Liver (tissue), 9 donors: ENCODE measurements around the gene PEX12. TPM values are rescaled to one million over a fixed set of nuclear protein-coding genes. Genes with fewer than 3 reads are reported as not detected.

Experiments used
- DNase-seq: peaks from one replicate; pipeline ENCODE4 v3.0.0-alpha.2; 2017; ENCODE audit warnings: low spot score
- H3K27ac ChIP-seq, 2 donors: one replicate each; pipeline ENCODE4 v1.7.0; 2013; ENCODE audit warnings: inconsistent platforms in 2 of 2, low read length in 2 of 2, control low read depth in 1 of 2, low read depth in 1 of 2, mild to moderate bottlenecking in 1 of 2
- H3K27me3 ChIP-seq, 4 donors: one replicate each; pipeline versions ENCODE4 v1.6.1 to v1.7.0; 2013; ENCODE audit warnings: low read length in 3 of 4, inconsistent platforms in 1 of 4, mild to moderate bottlenecking in 1 of 4, moderate library complexity in 1 of 4; ENCODE audit not compliant: control insufficient read depth in 4 of 4, insufficient read depth in 4 of 4
- H3K36me3 ChIP-seq, 4 donors: one replicate each; pipeline versions ENCODE4 v1.6.1 to v1.7.0; 2013; ENCODE audit warnings: low read length in 3 of 4, mild to moderate bottlenecking in 3 of 4, low read depth in 1 of 4, moderate library complexity in 1 of 4; ENCODE audit not compliant: control insufficient read depth in 4 of 4, insufficient read depth in 3 of 4
- H3K4me1 ChIP-seq, 4 donors: one replicate each; pipeline versions ENCODE4 v1.6.1 to v1.7.0; 2013; ENCODE audit warnings: low read length in 3 of 4, mild to moderate bottlenecking in 3 of 4, moderate library complexity in 1 of 4; ENCODE audit not compliant: control insufficient read depth in 4 of 4, insufficient read depth in 4 of 4
- H3K4me3 ChIP-seq, 3 donors: one replicate each; pipeline versions ENCODE4 v1.6.1 to v1.7.0; 2013; ENCODE audit warnings: low read length in 3 of 3, control low read depth in 1 of 3, low read depth in 1 of 3, mild to moderate bottlenecking in 1 of 3
- H3K9ac ChIP-seq, 2 donors: one replicate each; pipeline ENCODE4 v1.7.0; 2013; ENCODE audit warnings: low read length in 2 of 2, mild to moderate bottlenecking in 2 of 2, moderate library complexity in 2 of 2, control low read depth in 1 of 2, low read depth in 1 of 2
- H3K9me3 ChIP-seq, 4 donors: one replicate each; pipeline versions ENCODE4 v1.6.1 to v1.7.0; 2013; ENCODE audit warnings: low read length in 3 of 4; ENCODE audit not compliant: control insufficient read depth in 4 of 4
- EGR1 ChIP-seq, 2 donors: IDR thresholded peaks; 2 replicates each; pipeline ENCODE4 v1.6.1; 2016 to 2018; ENCODE audit warnings: antibody characterized with exemption in 2 of 2, low read depth in 2 of 2
- FOXA1 ChIP-seq: IDR thresholded peaks from 2 replicates; pipeline ENCODE4 v1.6.1; 2016; ENCODE audit warnings: antibody characterized with exemption
- FOXA2 ChIP-seq: IDR thresholded peaks from 2 replicates; pipeline ENCODE4 v1.6.1; 2016; ENCODE audit warnings: antibody characterized with exemption
- GABPA ChIP-seq, 2 donors: IDR thresholded peaks in 1 of 2; conservative IDR thresholded peaks in 1 of 2; 2 replicates each; pipeline ENCODE4 v1.6.1; 2016; ENCODE audit warnings: antibody characterized with exemption in 2 of 2, mild to moderate bottlenecking in 1 of 2, moderate library complexity in 1 of 2
- HNF4G ChIP-seq: IDR thresholded peaks from 2 replicates; pipeline ENCODE4 v1.6.1; 2016; ENCODE audit warnings: antibody characterized with exemption
- JUND ChIP-seq, 2 donors: IDR thresholded peaks; 2 replicates each; pipeline ENCODE4 v1.6.1; 2016; ENCODE audit warnings: antibody characterized with exemption in 2 of 2
- NR2F2 ChIP-seq: IDR thresholded peaks from 2 replicates; pipeline ENCODE4 v1.6.1; 2016; ENCODE audit warnings: antibody characterized with exemption
- RAD21 ChIP-seq, 2 donors: IDR thresholded peaks; 2 replicates each; pipeline ENCODE4 v1.6.1; 2016; ENCODE audit warnings: antibody characterized with exemption in 2 of 2, mild to moderate bottlenecking in 2 of 2
- SP1 ChIP-seq: IDR thresholded peaks from 2 replicates; pipeline ENCODE4 v1.6.1; 2018; ENCODE audit warnings: antibody characterized with exemption, mild to moderate bottlenecking
- TAF1 ChIP-seq: conservative IDR thresholded peaks from 2 replicates; pipeline ENCODE4 v1.6.1; 2016; ENCODE audit warnings: antibody characterized with exemption, mild to moderate bottlenecking
- ZBTB33 ChIP-seq: IDR thresholded peaks from 2 replicates; pipeline ENCODE4 v1.6.1; 2016; ENCODE audit warnings: antibody characterized with exemption
- WGBS: extraction: QIAGEN DNeasy Blood & Tissue Kit; methylation state at CpG from one replicate; pipeline ENCODE4 v1.1.7; 2013; 5-methylcytosine and 5-hydroxymethylcytosine counted together
- polyA plus RNA-seq, 2 donors: library from polyadenylated mRNA; stranded (reverse) in 1 of 2; unstranded in 1 of 2; fragments of 200-250 nt in 1 of 2; fragments of >200 nt in 1 of 2; fragmentation: Nextera tagmentation in 1 of 2; extraction: Ambion mirVana in 1 of 2; gene quantifications; one replicate each; pipeline versions ENCODE4 v1.2.1 to v1.2.3, GENCODE V29; 2013 to 2015
- total RNA-seq, 2 donors: library from RNA; depleted of rRNA; stranded (reverse); fragments of >200 nt; gene quantifications; one replicate each; pipeline ENCODE4 v1.2.3, GENCODE V29; 2014
- TF ChIP-seq, protein P1 (sequence below): IDR thresholded peaks from 2 replicates; pipeline ENCODE4 v1.6.1; 2016; ENCODE audit warnings: antibody characterized with exemption, mild to moderate bottlenecking
- TF ChIP-seq, protein P2 (sequence below): fragments of 150-350 bp; IDR thresholded peaks from 2 replicates; pipeline ENCODE4 v1.5.1; 2017; ENCODE audit warnings: improper control_type of control experiment, low read depth, low read length; ENCODE audit not compliant: missing input control
- TF ChIP-seq, protein P3 (sequence below): IDR thresholded peaks from 2 replicates; pipeline ENCODE4 v1.6.1; 2016; ENCODE audit warnings: antibody characterized with exemption
- TF ChIP-seq, protein P4 (sequence below): IDR thresholded peaks from 2 replicates; pipeline ENCODE4 v1.6.1; 2016; ENCODE audit warnings: antibody characterized with exemption
- donor health status: healthy.
- donor health status: healthy.
- donor health status: healthy.
- donor health status: healthy.
- donor health status: healthy.

Gene PEX12
- total and polyA plus RNA-seq, 4 donors: 2.0 to 3.6 (median 2.4) TPM

DNA sequence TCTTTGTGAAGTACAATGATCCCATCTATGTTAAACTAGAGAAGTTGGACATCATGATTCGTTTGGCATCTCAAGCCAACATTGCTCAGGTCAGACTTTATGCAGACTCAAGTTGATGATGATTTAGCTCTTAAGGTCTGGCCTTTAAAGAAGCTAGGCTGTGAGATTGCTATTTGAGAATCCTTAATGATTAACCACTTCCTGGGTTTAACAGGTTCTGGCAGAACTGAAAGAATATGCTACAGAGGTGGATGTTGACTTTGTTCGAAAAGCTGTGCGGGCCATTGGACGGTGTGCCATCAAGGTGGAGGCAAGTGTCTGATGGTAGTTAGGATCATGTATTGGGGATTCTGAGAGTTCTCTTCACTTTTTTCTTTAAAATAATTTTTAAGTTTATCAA, 49.0 kb upstream of the PEX12 start:
- no peak overlapping the region for H3K4me3 ChIP-seq
- peaks cover 0 to 7% (median 2%) of the 10 kb centered on the region in 4 donors for H3K4me1 ChIP-seq
- TF ChIP-seq, protein P1, sequence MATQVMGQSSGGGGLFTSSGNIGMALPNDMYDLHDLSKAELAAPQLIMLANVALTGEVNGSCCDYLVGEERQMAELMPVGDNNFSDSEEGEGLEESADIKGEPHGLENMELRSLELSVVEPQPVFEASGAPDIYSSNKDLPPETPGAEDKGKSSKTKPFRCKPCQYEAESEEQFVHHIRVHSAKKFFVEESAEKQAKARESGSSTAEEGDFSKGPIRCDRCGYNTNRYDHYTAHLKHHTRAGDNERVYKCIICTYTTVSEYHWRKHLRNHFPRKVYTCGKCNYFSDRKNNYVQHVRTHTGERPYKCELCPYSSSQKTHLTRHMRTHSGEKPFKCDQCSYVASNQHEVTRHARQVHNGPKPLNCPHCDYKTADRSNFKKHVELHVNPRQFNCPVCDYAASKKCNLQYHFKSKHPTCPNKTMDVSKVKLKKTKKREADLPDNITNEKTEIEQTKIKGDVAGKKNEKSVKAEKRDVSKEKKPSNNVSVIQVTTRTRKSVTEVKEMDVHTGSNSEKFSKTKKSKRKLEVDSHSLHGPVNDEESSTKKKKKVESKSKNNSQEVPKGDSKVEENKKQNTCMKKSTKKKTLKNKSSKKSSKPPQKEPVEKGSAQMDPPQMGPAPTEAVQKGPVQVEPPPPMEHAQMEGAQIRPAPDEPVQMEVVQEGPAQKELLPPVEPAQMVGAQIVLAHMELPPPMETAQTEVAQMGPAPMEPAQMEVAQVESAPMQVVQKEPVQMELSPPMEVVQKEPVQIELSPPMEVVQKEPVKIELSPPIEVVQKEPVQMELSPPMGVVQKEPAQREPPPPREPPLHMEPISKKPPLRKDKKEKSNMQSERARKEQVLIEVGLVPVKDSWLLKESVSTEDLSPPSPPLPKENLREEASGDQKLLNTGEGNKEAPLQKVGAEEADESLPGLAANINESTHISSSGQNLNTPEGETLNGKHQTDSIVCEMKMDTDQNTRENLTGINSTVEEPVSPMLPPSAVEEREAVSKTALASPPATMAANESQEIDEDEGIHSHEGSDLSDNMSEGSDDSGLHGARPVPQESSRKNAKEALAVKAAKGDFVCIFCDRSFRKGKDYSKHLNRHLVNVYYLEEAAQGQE: no peak
- TF ChIP-seq SP1 (peak; percentile 17), FOXA2 (peak; percentile 11), RAD21 (IDR thresholded peaks at IDR 0.05) (peak in 1 of 2 donors; percentile 18)
- WGBS: 55% methylated on average over 4 of the region's 4 CpGs
- H3K9ac ChIP-seq: no peak overlapping the region
- no peaks in the 10 kb centered on the region for H3K27me3 ChIP-seq
- H3K27ac ChIP-seq: no peak overlapping the region
- no peaks in the 10 kb centered on the region for H3K9me3 ChIP-seq
- peaks cover 4 to 28% (median 14%) of the 10 kb centered on the region in 4 donors for H3K36me3 ChIP-seq
- no peak for DNase-seq

DNA sequence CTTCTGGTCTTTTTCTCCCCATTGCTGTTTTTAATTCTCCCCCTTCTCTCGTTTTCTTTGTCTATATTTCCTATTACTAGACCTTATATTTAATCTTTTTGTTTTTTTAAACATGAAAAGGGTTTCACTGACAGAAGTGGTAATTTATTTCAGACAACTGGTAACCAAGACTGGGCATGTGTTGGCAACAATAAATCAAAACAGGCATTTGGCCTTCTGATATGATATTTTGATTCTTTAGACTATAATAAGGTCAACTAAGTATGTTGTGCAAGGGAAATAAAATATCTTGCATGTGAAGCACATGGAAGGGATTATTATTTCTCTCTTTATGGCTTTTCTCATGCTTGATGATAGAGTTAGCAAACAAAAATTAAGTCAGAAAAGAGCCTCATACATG, 43.4 kb upstream of the PEX12 start:
- Histone ChIP-seq H3K36me3 (peaks cover 0 to 7% (median 6%) of the 10 kb centered on the region in 4 donors), H3K9me3 (no peaks in the 10 kb centered on the region), H3K4me3 (no peak overlapping the region), H3K4me1 (peaks cover 0 to 2% (median 0%) of the 10 kb centered on the region in 4 donors), H3K27ac (no peak overlapping the region), H3K27me3 (no peaks in the 10 kb centered on the region), H3K9ac (no peak overlapping the region)
- no peak for TF ChIP-seq RAD21 (IDR thresholded peaks at IDR 0.05)
- no peak for TF ChIP-seq FOXA1
- no peak for TF ChIP-seq TAF1
- no peak for TF ChIP-seq NR2F2
- no peak for TF ChIP-seq ZBTB33
- TF ChIP-seq, protein P2, sequence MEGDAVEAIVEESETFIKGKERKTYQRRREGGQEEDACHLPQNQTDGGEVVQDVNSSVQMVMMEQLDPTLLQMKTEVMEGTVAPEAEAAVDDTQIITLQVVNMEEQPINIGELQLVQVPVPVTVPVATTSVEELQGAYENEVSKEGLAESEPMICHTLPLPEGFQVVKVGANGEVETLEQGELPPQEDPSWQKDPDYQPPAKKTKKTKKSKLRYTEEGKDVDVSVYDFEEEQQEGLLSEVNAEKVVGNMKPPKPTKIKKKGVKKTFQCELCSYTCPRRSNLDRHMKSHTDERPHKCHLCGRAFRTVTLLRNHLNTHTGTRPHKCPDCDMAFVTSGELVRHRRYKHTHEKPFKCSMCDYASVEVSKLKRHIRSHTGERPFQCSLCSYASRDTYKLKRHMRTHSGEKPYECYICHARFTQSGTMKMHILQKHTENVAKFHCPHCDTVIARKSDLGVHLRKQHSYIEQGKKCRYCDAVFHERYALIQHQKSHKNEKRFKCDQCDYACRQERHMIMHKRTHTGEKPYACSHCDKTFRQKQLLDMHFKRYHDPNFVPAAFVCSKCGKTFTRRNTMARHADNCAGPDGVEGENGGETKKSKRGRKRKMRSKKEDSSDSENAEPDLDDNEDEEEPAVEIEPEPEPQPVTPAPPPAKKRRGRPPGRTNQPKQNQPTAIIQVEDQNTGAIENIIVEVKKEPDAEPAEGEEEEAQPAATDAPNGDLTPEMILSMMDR: no peak
- TF ChIP-seq HNF4G: no peak
- TF ChIP-seq, protein P3, sequence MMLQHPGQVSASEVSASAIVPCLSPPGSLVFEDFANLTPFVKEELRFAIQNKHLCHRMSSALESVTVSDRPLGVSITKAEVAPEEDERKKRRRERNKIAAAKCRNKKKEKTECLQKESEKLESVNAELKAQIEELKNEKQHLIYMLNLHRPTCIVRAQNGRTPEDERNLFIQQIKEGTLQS: no peak
- no peak for TF ChIP-seq JUND (IDR thresholded peaks at IDR 0.05)
- no peak for TF ChIP-seq EGR1 (IDR thresholded peaks at IDR 0.05; ENCODE audit: low read depth in 2 of 2)
- TF ChIP-seq SP1: no peak
- TF ChIP-seq, protein P4, sequence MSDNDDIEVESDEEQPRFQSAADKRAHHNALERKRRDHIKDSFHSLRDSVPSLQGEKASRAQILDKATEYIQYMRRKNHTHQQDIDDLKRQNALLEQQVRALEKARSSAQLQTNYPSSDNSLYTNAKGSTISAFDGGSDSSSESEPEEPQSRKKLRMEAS: no peak
- TF ChIP-seq GABPA (IDR thresholded peaks at IDR 0.05 in 1 of 2, conservative IDR thresholded peaks at IDR 0.05 in 1 of 2): no peak
- TF ChIP-seq FOXA2: no peak
- DNase-seq: no peak
- 84% methylated on average over 1 of the region's 1 CpG for WGBS
